SK-N-SH treated with all-trans-retinoic acid at 6 μM for 48 hours (cell line): ENCODE results near the gene SLC43A3.
A peak's percentile ranks its signal among the peaks of the same experiment; 100 is the strongest.

ENCODE experiments used
- ATAC-seq: fragments of 200-7000 bp; cut with Tn5 transposase; 3 replicates; pipeline ENCODE4 v1.9.1; 2020; ENCODE audit warnings: mild to moderate bottlenecking, moderate library complexity
- BACH2 ChIP-seq: fragments of 250-450 bp; sonication (Bioruptor Pico); IDR thresholded peaks from 2 replicates; pipeline ENCODE4 v1.9.0; 2021; ENCODE audit warnings: mild to moderate bottlenecking, borderline replicate concordance
- ESRRG ChIP-seq: fragments of 250-450 bp; sonication (Bioruptor Pico); IDR thresholded peaks from 2 replicates; pipeline ENCODE4 v1.6.1; 2021; ENCODE audit warnings: mild to moderate bottlenecking
- ISL1 ChIP-seq: fragments of 250-450 bp; sonication (Bioruptor Pico); IDR thresholded peaks from 2 replicates; pipeline ENCODE4 v2.1.2; 2022; ENCODE audit warnings: mild to moderate bottlenecking, moderate library complexity
- PPARA ChIP-seq: fragments of 250-450 bp; sonication (Bioruptor Pico); IDR thresholded peaks from 2 replicates; pipeline ENCODE4 v1.5.0; 2020; ENCODE audit warnings: mild to moderate bottlenecking, borderline replicate concordance
- RARB ChIP-seq: fragments of 250-450 bp; sonication (Bioruptor Pico); IDR thresholded peaks from 2 replicates; pipeline ENCODE4 v1.8.0; 2021; ENCODE audit warnings: mild to moderate bottlenecking, moderate library complexity
- TOX ChIP-seq: fragments of 250-450 bp; sonication (Bioruptor Pico); IDR thresholded peaks from 2 replicates; pipeline ENCODE4 v1.8.0; 2021; ENCODE audit warnings: mild to moderate bottlenecking, moderate library complexity, borderline replicate concordance
- ZFP3 ChIP-seq: fragments of 250-450 bp; sonication (Bioruptor Pico); IDR thresholded peaks from 2 replicates; pipeline ENCODE4 v1.5.0; 2020; ENCODE audit warnings: mild to moderate bottlenecking, moderate library complexity
- ZNF70 ChIP-seq: fragments of 450-650 bp; formaldehyde crosslinking; IDR thresholded peaks from 2 replicates; pipeline ENCODE4 v1.5.0; 2020; ENCODE audit warnings: mild to moderate bottlenecking, moderate library complexity
- TF ChIP-seq, protein P1 (sequence below): fragments of 250-450 bp; sonication (Bioruptor Pico); IDR thresholded peaks from 2 replicates; pipeline ENCODE4 v1.8.0; 2020; ENCODE audit warnings: mild to moderate bottlenecking, moderate library complexity, borderline replicate concordance
- TF ChIP-seq, protein P2 (sequence below): fragments of 250-450 bp; sonication (Bioruptor Pico); IDR thresholded peaks from 2 replicates; pipeline ENCODE4 v1.5.0; 2020; ENCODE audit warnings: mild to moderate bottlenecking, moderate library complexity
- TF ChIP-seq, protein P3 (sequence below): fragments of 250-450 bp; sonication (Bioruptor Pico); IDR thresholded peaks from 2 replicates; pipeline ENCODE4 v1.5.1; 2021; ENCODE audit warnings: mild to moderate bottlenecking, moderate library complexity
- TF ChIP-seq, protein P4 (sequence below): fragments of 250-450 bp; sonication (Bioruptor Pico); IDR thresholded peaks from 2 replicates; pipeline ENCODE4 v1.8.0; 2021; ENCODE audit warnings: low read depth, mild to moderate bottlenecking, moderate library complexity, borderline replicate concordance

Gene SLC43A3

DNA sequence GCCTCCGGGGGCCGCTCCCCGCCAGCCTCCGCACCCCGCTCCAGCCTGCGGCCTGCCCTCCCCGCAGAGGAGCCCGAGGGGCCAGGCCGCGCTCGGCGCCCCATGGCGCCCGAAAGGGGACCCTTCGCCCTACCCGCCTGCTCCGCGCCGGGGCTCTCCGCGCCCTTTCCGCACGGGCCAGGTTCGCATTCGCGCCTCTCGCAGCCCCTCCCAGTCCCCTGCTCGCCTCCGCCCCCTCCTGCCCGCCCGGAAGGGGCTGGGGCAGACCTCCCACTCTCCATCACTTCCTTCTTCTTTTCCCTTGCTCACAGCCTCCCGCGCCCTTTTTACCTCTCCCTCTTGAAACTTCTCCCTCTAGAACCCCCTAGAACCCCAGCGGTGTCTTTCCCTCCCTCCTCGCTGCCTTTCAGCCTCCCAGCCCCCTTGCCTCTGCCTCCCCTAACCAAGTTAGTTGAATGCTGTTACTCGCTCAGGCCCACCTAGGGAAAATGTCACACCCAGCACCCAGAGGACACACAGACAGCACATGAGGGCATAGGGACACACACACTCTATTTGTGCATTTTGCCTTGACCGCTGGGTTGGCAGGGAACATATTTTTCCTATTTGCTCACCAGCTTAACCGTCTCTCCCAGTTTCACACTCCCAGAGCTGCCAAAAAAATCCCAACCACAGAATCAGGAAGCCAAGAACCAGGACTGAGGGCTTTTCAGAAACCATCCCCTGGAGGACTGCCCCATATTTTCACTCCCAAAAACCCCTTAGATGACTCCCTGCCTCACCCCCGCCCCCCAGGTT, at the start of gene SLC43A3:
TSS of gene SLC43A3 (minus strand) at position 193 of the 798 bp plus-strand sequence. CDS start 949 bp downstream, outside the sequence.
- ATAC-seq, result peak; percentile 70
- TF ChIP-seq, protein P1, sequence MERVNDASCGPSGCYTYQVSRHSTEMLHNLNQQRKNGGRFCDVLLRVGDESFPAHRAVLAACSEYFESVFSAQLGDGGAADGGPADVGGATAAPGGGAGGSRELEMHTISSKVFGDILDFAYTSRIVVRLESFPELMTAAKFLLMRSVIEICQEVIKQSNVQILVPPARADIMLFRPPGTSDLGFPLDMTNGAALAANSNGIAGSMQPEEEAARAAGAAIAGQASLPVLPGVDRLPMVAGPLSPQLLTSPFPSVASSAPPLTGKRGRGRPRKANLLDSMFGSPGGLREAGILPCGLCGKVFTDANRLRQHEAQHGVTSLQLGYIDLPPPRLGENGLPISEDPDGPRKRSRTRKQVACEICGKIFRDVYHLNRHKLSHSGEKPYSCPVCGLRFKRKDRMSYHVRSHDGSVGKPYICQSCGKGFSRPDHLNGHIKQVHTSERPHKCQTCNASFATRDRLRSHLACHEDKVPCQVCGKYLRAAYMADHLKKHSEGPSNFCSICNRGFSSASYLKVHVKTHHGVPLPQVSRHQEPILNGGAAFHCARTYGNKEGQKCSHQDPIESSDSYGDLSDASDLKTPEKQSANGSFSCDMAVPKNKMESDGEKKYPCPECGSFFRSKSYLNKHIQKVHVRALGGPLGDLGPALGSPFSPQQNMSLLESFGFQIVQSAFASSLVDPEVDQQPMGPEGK, result no peak
- no peak for TF ChIP-seq RARB
- no peak for TF ChIP-seq TOX (CRISPR knock-in tag)
- TF ChIP-seq, protein P2, sequence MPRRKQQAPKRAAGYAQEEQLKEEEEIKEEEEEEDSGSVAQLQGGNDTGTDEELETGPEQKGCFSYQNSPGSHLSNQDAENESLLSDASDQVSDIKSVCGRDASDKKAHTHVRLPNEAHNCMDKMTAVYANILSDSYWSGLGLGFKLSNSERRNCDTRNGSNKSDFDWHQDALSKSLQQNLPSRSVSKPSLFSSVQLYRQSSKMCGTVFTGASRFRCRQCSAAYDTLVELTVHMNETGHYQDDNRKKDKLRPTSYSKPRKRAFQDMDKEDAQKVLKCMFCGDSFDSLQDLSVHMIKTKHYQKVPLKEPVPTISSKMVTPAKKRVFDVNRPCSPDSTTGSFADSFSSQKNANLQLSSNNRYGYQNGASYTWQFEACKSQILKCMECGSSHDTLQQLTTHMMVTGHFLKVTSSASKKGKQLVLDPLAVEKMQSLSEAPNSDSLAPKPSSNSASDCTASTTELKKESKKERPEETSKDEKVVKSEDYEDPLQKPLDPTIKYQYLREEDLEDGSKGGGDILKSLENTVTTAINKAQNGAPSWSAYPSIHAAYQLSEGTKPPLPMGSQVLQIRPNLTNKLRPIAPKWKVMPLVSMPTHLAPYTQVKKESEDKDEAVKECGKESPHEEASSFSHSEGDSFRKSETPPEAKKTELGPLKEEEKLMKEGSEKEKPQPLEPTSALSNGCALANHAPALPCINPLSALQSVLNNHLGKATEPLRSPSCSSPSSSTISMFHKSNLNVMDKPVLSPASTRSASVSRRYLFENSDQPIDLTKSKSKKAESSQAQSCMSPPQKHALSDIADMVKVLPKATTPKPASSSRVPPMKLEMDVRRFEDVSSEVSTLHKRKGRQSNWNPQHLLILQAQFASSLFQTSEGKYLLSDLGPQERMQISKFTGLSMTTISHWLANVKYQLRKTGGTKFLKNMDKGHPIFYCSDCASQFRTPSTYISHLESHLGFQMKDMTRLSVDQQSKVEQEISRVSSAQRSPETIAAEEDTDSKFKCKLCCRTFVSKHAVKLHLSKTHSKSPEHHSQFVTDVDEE (CRISPR knock-in tag), result no peak
- TF ChIP-seq, protein P3, sequence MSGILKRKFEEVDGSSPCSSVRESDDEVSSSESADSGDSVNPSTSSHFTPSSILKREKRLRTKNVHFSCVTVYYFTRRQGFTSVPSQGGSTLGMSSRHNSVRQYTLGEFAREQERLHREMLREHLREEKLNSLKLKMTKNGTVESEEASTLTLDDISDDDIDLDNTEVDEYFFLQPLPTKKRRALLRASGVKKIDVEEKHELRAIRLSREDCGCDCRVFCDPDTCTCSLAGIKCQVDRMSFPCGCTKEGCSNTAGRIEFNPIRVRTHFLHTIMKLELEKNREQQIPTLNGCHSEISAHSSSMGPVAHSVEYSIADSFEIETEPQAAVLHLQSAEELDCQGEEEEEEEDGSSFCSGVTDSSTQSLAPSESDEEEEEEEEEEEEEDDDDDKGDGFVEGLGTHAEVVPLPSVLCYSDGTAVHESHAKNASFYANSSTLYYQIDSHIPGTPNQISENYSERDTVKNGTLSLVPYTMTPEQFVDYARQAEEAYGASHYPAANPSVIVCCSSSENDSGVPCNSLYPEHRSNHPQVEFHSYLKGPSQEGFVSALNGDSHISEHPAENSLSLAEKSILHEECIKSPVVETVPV (CRISPR knock-in tag), result no peak
- TF ChIP-seq, protein P4, sequence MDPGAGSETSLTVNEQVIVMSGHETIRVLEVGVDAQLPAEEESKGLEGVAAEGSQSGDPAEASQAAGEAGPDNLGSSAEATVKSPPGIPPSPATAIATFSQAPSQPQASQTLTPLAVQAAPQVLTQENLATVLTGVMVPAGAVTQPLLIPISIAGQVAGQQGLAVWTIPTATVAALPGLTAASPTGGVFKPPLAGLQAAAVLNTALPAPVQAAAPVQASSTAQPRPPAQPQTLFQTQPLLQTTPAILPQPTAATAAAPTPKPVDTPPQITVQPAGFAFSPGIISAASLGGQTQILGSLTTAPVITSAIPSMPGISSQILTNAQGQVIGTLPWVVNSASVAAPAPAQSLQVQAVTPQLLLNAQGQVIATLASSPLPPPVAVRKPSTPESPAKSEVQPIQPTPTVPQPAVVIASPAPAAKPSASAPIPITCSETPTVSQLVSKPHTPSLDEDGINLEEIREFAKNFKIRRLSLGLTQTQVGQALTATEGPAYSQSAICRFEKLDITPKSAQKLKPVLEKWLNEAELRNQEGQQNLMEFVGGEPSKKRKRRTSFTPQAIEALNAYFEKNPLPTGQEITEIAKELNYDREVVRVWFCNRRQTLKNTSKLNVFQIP (CRISPR knock-in tag), result no peak
- no peak for TF ChIP-seq BACH2 (CRISPR knock-in tag)
- TF ChIP-seq ZNF70 (CRISPR knock-in tag), result no peak
- no peak for TF ChIP-seq ZFP3 (CRISPR knock-in tag)
- TF ChIP-seq ESRRG (CRISPR knock-in tag), result no peak
- TF ChIP-seq, all 23 proteins: peak for 0

DNA sequence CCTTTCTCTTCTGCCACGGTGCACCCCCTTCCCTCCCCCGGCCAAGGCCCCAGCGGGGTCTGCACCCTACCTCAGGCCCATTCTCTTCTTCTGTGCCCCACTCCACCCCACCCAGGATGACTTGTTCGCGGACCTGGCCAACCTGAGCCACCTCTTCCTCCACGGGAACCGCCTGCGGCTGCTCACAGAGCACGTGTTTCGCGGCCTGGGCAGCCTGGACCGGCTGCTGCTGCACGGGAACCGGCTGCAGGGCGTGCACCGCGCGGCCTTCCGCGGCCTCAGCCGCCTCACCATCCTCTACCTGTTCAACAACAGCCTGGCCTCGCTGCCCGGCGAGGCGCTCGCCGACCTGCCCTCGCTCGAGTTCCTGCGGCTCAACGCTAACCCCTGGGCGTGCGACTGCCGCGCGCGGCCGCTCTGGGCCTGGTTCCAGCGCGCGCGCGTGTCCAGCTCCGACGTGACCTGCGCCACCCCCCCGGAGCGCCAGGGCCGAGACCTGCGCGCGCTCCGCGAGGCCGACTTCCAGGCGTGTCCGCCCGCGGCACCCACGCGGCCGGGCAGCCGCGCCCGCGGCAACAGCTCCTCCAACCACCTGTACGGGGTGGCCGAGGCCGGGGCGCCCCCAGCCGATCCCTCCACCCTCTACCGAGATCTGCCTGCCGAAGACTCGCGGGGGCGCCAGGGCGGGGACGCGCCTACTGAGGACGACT, 49.3 kb upstream of the SLC43A3 start:
- TF ChIP-seq, protein P1, result no peak
- TF ChIP-seq PPARA (CRISPR knock-in tag), result no peak
- no peak for ATAC-seq

DNA sequence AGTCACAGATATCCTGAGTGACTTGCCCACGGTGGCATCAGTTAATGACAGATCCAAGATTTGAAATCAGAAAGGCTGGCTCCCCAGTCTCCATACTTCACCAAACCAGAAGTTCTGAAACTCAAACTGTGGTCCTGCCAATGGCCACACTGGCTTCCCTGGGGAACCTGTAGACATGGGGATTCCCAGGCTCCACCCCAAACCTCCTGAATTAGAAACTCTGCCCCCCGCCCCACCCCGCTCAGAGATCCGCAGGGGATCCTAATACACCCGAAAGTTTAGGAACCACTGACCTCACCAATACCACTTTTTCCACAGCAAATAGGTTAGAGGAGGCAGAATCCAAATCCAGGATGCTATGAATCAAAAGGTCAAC, 48.7 kb upstream of the SLC43A3 start:
- TF ChIP-seq RARB (no peak), ESRRG (CRISPR knock-in tag) (no peak), ISL1 (CRISPR knock-in tag) (no peak)
- TF ChIP-seq, protein P1, result no peak
- TF ChIP-seq, protein P4 (CRISPR knock-in tag), result no peak
- TF ChIP-seq, all 23 proteins: peak for 0
- no peak for ATAC-seq
